Activated CD8-positive, alpha-beta memory T cell treated with anti-CD3 and anti-CD28 coated beads for 48 hours (primary cell): Measurements from ENCODE around the gene PLIN4.

Source experiments
- DNase-seq, 3 experiments: peaks; one replicate each; pipeline ENCODE4 v3.0.0-alpha.2; 2020; ENCODE audit warnings: low read depth in 2 of 3, low spot score in 2 of 3

The PLIN4 gene

GRCh38 chr19:4456843-4457653 is 61.2 kb downstream of the PLIN4 start:
- no peak for DNase-seq

- DNase-seq = no peak
These were observed 61.8 kb downstream of the PLIN4 start for GRCh38 chr19:4456476-4456842.

- no peak for DNase-seq
These were observed 62.4 kb downstream of the PLIN4 start for GRCh38 chr19:4455719-4456475.

GRCh38 chr19:4454747-4455718 is 63.3 kb downstream of the PLIN4 start:
- no peak for DNase-seq

DNA sequence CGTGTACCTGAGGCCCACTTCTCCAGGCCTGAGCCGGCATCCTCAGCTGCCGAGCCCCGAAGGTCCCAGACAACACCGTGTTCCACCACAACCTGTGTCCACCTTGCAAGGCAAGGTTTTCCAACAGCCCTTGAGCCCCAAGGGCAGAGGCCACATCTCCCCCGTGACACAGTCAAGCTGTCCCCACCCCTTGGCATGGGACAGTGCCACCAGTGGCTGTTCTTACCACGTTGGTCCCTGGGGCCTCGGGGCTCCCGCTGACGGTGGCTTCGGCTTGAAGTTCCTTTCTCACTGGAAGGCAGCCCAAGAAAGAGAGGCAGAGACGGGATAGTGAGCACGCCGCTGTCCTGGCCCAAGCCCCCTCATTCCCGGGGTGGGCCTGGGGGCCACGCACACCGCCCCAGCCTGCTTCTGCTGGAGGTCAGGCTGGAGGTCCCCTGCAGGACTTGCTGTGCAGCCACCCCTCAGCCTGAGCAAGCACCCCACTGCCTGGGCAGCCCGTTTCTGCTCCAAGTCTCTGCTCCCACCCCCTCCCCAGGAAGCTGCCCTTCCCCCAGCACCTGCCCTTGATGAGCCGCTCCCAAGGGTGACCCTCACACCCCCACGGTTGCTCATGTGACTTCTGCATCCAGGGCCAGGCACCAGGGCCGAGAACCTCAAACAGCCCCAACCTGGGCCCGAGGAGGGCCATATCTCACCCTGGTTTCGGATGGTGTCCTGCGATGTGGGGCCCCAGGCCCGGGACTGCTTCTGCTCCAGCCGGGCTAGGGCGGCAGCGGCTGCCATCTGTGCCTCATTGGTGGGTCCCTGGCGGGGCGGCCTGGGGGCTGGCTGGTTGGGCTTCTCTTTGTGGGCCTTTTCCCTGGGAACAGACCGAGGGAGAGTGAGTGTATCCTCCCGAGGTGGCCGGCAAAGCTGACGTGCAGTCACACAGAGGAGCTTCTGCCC is 64.8 kb downstream of the PLIN4 start:
- DNase-seq = no peak

- DNase-seq = no peak
These were observed 65.9 kb downstream of the PLIN4 start for GRCh38 chr19:4452230-4452990.
